SJCRH30 (cell line): ENCODE results near the gene WDR5B. TPM values are rescaled to one million over a fixed set of nuclear protein-coding genes. Genes with fewer than 3 reads are reported as not detected.
"Not testable (repeated sequence)": the region's sequence is repeated elsewhere in the genome, so short reads cannot be mapped to it uniquely, and the experiment has no call there.

Experiments
- DNase-seq, 2 experiments: peaks; one replicate each; pipeline ENCODE4 v3.0.0-alpha.2; 2015 to 2020
- H3K27ac ChIP-seq: fragments of 250-450 bp; sonication (Bioruptor Pico); 2 replicates; pipeline ENCODE4 v1.5.1; 2020; ENCODE audit warnings: mild to moderate bottlenecking, moderate library complexity
- H3K27me3 ChIP-seq: fragments of 250-450 bp; sonication (Bioruptor Pico); 2 replicates; pipeline ENCODE4 v1.5.1; 2020; ENCODE audit warnings: mild to moderate bottlenecking, moderate library complexity
- H3K36me3 ChIP-seq: fragments of 250-450 bp; sonication (Bioruptor Pico); 2 replicates; pipeline ENCODE4 v1.5.1; 2020; ENCODE audit warnings: mild to moderate bottlenecking, moderate library complexity
- H3K4me1 ChIP-seq: fragments of 250-450 bp; sonication (Bioruptor Pico); 2 replicates; pipeline ENCODE4 v1.5.1; 2020; ENCODE audit warnings: mild to moderate bottlenecking, moderate library complexity
- H3K4me3 ChIP-seq: fragments of 250-450 bp; sonication (Bioruptor Pico); 2 replicates; pipeline ENCODE4 v1.5.1; 2020; ENCODE audit warnings: mild to moderate bottlenecking, moderate library complexity
- H3K9me3 ChIP-seq: fragments of 250-450 bp; sonication (Bioruptor Pico); replicated peaks from 2 replicates; pipeline ENCODE4 v1.5.1; 2020; ENCODE audit warnings: mild to moderate bottlenecking, moderate library complexity
- total RNA-seq: library from RNA; depleted of rRNA; stranded (reverse); fragments of >200 nt; shearing (Covaris generic); gene quantifications from 2 replicates; pipeline ENCODE4 v1.2.3, GENCODE V29; 2014; rRNA removed

Gene WDR5B
- 4.6 and 5.6 TPM in 2 replicates for total RNA-seq

DNA sequence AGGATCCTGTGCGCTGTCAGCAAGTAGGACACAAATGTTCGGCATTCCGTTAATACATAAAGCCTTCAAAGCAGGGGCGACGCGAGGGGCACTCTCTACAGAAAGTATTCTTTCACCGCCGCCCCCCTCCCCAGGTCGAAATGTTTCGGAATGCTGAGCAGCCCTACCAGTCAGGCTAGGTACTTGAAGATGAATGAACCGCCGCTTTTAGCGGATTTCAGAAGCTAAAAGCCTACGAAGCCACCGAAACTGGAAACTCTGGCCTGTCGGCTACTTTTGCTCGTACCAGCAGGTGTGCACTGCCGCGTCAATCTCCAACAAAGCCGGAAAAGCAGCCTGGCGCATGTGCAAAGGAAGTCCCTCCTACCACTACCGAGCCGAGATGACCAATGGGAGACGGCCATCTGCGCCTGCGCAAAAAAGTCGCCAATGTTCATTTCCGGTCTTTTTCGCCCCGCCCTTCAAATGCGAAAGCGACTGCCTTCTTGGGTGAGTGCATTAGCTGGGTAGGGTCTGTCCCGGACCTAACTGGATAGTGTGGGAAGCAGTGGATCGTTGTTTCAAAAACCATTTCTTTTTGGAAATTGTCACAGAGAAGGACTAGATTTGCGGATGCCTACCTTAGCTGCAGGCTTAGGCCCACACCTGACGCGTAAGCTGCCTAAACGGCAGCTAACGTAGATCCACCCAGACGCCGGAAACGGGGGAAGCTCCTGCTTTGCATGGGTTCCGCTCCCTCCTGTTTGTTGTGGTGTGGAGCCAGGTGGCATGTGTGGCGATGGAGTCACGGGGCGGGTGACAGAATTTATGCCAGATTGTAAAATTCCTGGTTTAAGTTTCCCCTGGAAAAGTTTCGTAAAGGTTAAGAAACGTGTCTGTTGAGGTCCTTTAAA lies at the start of gene WDR5B:
Gene WDR5B, minus strand, starts transcription at position 301 of the 893 bp plus-strand sequence. CDS start 534 bp downstream, outside the sequence.
- no peaks in the 10 kb centered on the region for H3K27me3 ChIP-seq
- peak within 1 kb of the TSS; percentile 54 for H3K27ac ChIP-seq
- H3K4me1 ChIP-seq = no peaks in the 10 kb centered on the region; the same call in 1 of the 2 replicates
- peak within 1 kb of the TSS; percentile 67 for H3K4me3 ChIP-seq
- peak; percentile 97 to 99 for DNase-seq
- H3K36me3 ChIP-seq = no peaks in the 10 kb centered on the region; the same call in 1 of the 2 replicates
- no peaks in the 10 kb centered on the region for H3K9me3 ChIP-seq

DNA sequence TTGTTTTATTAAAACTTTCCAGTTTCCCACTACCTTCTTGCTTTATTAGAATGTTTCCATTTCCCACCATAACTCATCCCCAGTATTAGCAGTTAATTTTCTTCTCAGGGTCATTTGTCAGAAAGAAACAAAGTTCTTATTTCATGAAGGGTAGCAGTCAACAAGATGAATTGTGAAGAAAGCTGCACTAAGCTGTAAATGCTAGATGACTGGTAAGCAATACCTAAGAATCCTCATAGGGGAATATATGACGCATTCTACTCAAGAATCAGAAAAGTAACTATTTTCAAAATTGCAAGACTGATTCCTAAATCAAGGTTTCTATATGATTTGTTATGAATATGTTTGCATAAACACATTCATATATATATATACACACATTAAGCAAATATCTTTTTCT lies 48.8 kb upstream of the WDR5B start:
- H3K4me1 ChIP-seq = no peaks in the 10 kb centered on the region
- DNase-seq = no peak
- H3K4me3 ChIP-seq = no peak overlapping the region
- H3K27ac ChIP-seq = no peak overlapping the region
- H3K9me3 ChIP-seq = no peaks in the 10 kb centered on the region
- peaks cover 37% of the 10 kb centered on the region for H3K36me3 ChIP-seq
- no peaks in the 10 kb centered on the region for H3K27me3 ChIP-seq

DNA sequence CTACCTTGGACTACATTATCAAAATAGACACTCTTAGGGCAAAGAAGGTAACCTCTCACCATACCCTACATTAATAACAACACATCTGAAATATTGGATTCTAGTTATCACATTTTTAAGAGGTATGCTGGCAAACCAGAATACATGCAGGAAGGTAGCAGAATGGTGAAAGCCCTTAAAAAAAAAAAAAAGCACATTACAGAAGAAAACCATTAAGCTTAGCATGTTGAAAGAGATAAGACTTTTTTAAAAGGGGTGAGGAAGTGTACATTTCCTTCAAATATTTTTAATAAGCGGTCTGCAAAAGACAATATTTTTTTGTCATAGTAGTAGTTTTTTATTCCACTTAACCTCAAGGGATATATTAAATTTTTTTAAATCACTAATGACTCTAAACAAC lies 46.5 kb upstream of the WDR5B start:
- H3K4me3 ChIP-seq = no peak overlapping the region
- H3K36me3 ChIP-seq = peaks cover 60% of the 10 kb centered on the region

DNA sequence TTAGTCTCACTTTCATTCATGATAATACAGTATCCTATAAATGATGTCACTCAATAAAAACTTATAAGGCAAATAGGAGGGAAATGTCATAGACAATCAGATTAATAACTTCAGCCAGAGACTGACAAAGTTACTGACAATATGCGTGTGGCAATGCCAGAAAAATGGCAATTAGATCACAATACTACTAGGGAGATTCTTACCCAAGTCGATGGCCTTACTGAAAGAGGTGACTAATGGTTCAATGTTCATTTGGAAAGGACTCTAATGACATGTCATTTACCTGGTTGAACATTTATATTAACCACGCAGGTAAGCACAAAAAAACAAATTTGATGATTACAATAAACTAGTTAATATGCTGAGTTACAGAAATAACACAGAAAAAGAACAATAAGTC lies 45.9 kb upstream of the WDR5B start:
- DNase-seq = no peak
- Histone ChIP-seq H3K9me3 (no peaks in the 10 kb centered on the region), H3K4me1 (no peaks in the 10 kb centered on the region), H3K36me3 (peaks cover 61% of the 10 kb centered on the region), H3K27me3 (no peaks in the 10 kb centered on the region), H3K4me3 (no peak overlapping the region), H3K27ac (no peak overlapping the region)

More for the DNA sequence above, 46.5 kb upstream of the WDR5B start:
- no peak overlapping the region for H3K27ac ChIP-seq
- DNase-seq = no peak
- H3K9me3 ChIP-seq = no peaks in the 10 kb centered on the region
- no peaks in the 10 kb centered on the region for H3K4me1 ChIP-seq
- no peaks in the 10 kb centered on the region for H3K27me3 ChIP-seq

DNA sequence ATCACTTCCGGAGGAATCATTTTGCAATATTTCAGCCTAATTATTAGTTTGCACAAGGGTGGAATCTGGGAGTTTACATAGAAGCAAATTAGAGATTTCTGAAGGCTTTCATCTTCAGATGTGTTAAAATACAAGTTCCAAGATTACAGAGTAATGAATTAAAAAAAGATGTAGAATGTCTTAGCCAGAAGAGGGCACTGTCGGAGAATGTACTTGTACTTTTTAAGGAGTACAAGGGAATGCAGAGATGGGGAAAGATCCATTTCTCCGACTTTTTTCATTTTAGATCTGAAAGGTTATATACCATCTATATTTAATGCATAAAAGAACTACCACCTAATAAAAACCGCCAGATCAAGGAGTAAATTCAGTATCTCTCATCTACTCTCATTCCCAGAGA lies 43.1 kb upstream of the WDR5B start:
- Histone ChIP-seq H3K27me3 (no peaks in the 10 kb centered on the region), H3K27ac (no peak overlapping the region), H3K4me3 (no peak overlapping the region), H3K36me3 (peaks cover 68% of the 10 kb centered on the region), H3K4me1 (no peaks in the 10 kb centered on the region), H3K9me3 (no peaks in the 10 kb centered on the region)
- peak in 1 of 2 experiments; percentile 15 for DNase-seq

DNA sequence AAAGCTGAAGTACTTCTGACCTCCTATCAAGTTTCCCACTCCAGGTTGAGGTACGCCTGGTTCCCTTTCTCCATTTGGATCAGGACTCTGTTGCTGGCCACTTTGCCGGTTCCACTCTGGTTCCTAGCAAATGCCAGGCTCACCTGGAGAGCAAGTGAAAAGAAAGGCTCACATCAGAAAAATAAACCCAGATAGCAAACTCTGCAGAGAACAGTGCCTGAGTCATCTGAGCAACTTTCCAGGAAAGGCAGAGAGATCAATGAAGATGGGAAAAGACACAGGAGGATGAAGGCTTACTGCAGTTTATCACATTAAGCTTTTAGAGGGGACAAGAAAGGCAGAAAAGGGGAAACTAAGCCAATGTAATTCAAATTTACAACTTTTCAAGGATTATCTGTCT lies 41.8 kb upstream of the WDR5B start:
- no peak overlapping the region for H3K27ac ChIP-seq
- peaks cover 59% of the 10 kb centered on the region for H3K36me3 ChIP-seq
- DNase-seq = no peak
- no peak overlapping the region for H3K4me3 ChIP-seq
- H3K27me3 ChIP-seq = no peaks in the 10 kb centered on the region
- H3K9me3 ChIP-seq = no peaks in the 10 kb centered on the region
- no peaks in the 10 kb centered on the region for H3K4me1 ChIP-seq

DNA sequence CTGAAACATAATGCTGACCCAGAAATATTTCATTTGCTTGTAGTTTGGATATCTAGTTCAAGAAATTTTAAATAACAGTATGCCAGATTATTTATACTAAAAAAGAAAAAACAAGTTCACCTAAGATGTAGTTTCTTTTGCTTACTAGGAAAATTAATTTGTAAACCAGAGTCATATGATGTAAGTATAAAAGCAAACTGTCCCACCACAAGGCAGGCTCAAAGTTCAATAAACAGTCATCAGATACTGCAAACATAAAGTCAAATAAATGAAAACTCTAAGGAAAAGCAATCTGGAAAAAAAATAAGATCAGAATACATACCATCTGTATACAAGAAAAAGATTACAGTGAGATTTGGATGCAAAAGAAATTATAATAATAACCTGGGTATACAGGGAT lies 40.2 kb upstream of the WDR5B start:
- DNase-seq = no peak
- no peak overlapping the region for H3K4me3 ChIP-seq
- no peaks in the 10 kb centered on the region for H3K4me1 ChIP-seq
- peaks cover 54% of the 10 kb centered on the region for H3K36me3 ChIP-seq
- no peaks in the 10 kb centered on the region for H3K27me3 ChIP-seq
- H3K9me3 ChIP-seq = no peaks in the 10 kb centered on the region
- H3K27ac ChIP-seq = no peak overlapping the region

DNA sequence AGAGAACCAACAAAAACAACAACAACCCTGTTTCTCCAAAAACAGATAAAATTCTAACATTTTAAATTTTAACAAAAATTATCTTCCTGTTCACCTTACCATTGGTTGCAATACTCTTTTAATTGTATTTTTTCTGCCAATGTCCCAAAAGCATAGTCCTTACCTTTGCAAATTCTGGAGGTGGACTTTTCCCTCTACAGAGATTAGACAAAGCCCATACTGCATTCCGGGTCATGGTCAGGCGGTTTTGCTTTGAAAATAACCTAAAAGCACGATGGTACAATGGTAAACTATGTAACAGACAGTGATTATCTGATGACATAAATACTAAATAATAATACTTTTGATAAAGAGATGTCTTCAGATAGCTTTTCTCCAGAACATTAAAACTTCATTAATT lies 35.5 kb upstream of the WDR5B start:
- H3K9me3 ChIP-seq = no peaks in the 10 kb centered on the region
- H3K27ac ChIP-seq = no peak overlapping the region

DNA sequence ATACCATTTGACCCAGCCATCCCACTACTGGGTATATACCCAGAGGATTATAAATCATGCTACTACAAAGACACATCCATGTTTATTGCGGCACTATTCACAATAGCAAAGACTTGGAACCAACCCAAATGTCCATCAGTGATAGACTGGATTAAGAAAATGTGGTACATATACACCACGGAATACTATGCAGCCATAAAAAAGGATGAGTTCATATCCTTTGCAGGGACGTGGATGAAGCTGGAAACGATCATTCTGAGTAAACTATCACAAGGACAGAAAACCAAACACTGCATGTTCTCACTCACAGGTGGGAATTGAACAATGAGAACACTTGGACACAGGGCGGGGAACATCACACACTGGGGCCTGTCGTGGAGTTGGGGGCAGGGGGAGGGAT lies 32.4 kb upstream of the WDR5B start:
- not testable (repeated sequence) for H3K4me3 ChIP-seq

More for the DNA sequence above, 35.5 kb upstream of the WDR5B start:
- no peak overlapping the region for H3K4me3 ChIP-seq
- no peaks in the 10 kb centered on the region for H3K4me1 ChIP-seq
- DNase-seq = no peak
- no peaks in the 10 kb centered on the region for H3K27me3 ChIP-seq
- H3K36me3 ChIP-seq = peaks cover 53% of the 10 kb centered on the region

DNA sequence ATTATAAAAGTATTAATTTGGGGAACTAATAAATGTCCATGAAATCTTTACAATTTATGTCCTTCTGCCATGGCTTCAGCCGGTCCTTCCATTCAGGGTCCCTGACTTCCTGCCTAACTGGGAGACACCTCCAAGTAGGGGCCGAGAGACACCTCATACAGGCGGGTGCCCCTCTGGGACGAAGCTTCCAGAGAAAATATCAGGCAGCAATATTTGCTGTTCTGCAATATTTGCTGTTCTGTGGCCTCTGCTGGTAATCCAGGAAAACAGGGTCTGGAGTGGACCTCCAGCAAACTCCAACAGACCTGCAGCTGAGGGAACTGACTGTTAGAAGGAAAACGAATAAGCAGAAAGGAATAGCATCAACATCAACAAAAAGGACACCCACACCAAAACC lies 28.6 kb upstream of the WDR5B start:
- H3K27ac ChIP-seq, H3K9me3 ChIP-seq, DNase-seq, H3K4me3 ChIP-seq, H3K27me3 ChIP-seq, H3K4me1 ChIP-seq: not testable (repeated sequence)
- peaks cover 73% of the 10 kb centered on the region for H3K36me3 ChIP-seq

More for the DNA sequence above, 32.4 kb upstream of the WDR5B start:
- H3K4me1 ChIP-seq, H3K9me3 ChIP-seq, DNase-seq, H3K27me3 ChIP-seq, H3K27ac ChIP-seq: not testable (repeated sequence)
- peaks cover 72% of the 10 kb centered on the region for H3K36me3 ChIP-seq

DNA sequence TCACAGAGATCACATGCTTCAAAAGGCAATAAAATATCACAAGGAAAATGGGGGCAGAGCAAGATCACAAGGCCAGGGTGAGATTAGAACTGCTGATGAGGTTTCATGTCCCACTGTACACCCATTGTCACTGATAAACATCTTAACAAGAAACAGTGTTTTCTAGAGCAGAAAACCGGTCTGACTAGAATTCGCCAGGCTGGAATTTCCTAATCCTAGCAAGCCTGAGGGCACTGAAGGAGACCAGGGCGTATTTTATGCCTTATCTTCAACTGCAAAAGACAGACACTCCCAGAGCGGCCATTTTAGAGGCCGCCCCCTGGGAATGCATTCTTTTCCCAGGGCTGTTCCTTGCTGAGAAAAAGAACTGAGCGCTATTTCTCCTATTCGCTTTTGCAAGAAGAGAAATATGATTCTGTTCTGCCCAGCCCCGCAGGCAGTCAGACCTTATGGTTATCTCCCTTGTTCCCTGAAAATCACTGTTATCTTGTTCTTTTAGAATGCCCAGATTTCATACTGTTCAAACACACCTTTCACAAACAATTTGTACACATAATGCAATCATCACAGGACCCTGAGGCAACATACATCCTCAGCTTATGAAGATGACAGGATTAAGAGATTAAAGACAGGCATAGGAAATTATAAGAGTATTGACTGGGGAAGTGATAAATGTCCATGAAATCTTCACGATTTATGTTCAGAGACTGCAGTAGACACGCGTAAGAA lies 28.1 kb upstream of the WDR5B start:
- not testable (repeated sequence) for H3K27me3 ChIP-seq, DNase-seq, H3K27ac ChIP-seq, H3K9me3 ChIP-seq, H3K4me1 ChIP-seq, H3K4me3 ChIP-seq
- peaks cover 73% of the 10 kb centered on the region for H3K36me3 ChIP-seq

DNA sequence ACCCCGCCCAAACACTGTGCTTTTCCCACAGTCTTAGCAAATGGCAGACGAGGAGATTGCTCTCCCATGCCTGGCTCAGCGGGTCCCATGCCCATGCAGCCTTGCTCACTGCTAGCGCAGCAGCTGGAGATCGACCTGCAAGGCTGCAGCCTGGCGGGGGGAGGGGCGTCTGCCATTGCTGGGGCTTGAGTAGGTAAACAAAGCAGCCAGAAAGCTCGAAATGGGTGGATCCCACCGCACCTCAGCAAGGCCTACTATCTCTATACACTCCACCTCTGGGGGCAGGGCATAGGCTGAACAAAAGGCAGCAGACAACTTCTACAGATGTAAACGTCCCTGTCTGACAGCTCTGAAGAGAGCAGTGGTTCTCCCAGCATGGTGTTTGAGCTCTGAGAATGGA lies 27.2 kb upstream of the WDR5B start:
- Histone ChIP-seq H3K27me3 (no peaks in the 10 kb centered on the region), H3K4me1 (no peaks in the 10 kb centered on the region), H3K9me3 (no peaks in the 10 kb centered on the region), H3K27ac (no peak overlapping the region), H3K36me3 (peaks cover 71% of the 10 kb centered on the region), H3K4me3 (no peak overlapping the region)
- DNase-seq = no peak

DNA sequence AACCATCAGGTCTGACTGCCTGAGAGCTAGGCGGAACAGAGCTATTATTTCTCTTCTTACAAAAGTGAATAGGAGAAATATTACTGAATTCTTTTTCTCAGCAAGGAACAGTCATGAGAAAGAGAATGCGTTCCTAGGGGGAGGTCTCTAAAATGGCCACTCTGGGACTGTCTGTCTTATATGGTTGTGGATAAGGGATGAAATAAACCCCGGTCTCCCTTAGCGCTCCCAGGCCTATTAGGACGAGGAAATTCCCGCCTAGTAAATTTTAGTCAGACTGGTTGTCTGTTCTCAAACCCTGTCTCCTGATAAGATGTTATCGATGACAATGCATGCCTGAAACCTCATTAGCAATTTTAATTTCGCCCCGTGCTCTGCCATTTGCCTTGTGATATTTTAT lies 20.1 kb upstream of the WDR5B start:
- no peaks in the 10 kb centered on the region for H3K4me1 ChIP-seq
- peaks cover 85% of the 10 kb centered on the region for H3K36me3 ChIP-seq
- no peaks in the 10 kb centered on the region; the same call in 1 of the 2 replicates for H3K9me3 ChIP-seq
- no peak overlapping the region for H3K4me3 ChIP-seq
- DNase-seq = no peak
- H3K27me3 ChIP-seq = no peaks in the 10 kb centered on the region
- no peak overlapping the region for H3K27ac ChIP-seq

DNA sequence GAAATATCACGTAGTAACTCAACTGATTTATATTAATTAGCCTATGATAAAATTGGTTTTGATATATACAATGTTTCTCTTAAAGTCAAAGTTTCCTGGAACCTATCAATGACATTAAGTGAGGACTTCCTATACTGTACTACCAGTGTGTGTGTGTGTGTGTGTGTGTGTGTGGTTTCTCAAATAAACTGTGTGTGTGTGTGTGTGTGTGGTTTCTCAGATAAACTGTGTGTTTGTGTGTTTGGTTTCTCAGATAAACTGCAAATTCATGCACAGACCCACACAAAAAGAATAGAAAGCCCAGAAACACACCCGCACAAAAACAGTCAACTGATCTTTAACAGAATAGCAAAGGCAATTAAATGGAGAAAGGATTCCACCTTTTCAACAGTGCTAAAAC lies 14.5 kb upstream of the WDR5B start:
- peaks cover 73% of the 10 kb centered on the region for H3K36me3 ChIP-seq
- no peak overlapping the region for H3K4me3 ChIP-seq
- H3K9me3 ChIP-seq = no peaks in the 10 kb centered on the region
- H3K27ac ChIP-seq = no peak overlapping the region
- no peaks in the 10 kb centered on the region for H3K4me1 ChIP-seq
- no peaks in the 10 kb centered on the region for H3K27me3 ChIP-seq
- DNase-seq = no peak

DNA sequence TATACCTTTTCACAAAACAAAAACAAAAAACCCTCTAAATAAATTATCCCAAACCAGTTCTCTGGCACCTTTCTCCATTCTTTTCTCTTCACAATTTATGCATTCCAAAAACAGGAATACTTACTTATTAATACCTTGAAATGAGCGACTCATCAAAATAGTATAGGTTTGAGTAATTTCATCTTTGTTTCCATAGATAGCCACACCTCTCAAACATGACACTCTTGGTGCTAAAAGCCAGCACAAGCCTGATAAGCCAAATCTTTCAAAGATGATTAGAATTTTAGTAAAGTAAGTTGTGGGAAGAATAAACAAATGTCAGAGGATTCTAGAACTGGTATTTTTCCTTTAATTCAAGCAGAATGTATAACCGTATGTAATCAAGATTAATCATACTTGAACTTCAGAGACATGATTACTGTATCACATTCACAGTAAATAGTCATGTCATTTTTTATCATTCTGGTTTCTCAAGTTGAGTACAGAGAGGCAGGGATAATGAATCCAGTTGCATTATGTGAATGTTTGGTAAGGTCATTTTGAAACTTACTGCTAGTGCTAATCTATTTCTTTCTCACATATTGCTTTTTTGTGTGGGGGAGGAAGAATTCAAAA lies 12.1 kb upstream of the WDR5B start:
- no peak for DNase-seq
- Histone ChIP-seq H3K27me3 (no peaks in the 10 kb centered on the region), H3K9me3 (no peaks in the 10 kb centered on the region), H3K4me1 (no peaks in the 10 kb centered on the region), H3K27ac (no peak overlapping the region), H3K4me3 (no peak overlapping the region), H3K36me3 (peaks cover 70% of the 10 kb centered on the region)
